Activated CD8-positive, alpha-beta T cell treated with anti-CD3 and anti-CD28 coated beads for 36 hours (primary cell): ENCODE data around the gene CDC37L1. TPM values are rescaled to one million over a fixed set of nuclear protein-coding genes. Genes with fewer than 3 reads are reported as not detected.

Experiments
- ATAC-seq: fragments of 200-7000 bp; cut with Tn5 transposase; one replicate; pipeline ENCODE4 v1.10.0; 2021; ENCODE audit warnings: mild to moderate bottlenecking, moderate library complexity
- CTCF ChIA-PET: fragments of 350-600 bp; sonication (Branson Sonifier 250); formaldehyde crosslinking; loops from one replicate; lab custom pipeline; 2021; ENCODE audit warnings: antibody characterized with exemption; lab: Charles Lee
- POLR2A ChIA-PET: fragments of 350-600 bp; sonication (Branson Sonifier 250); formaldehyde crosslinking; loops from one replicate; lab custom pipeline; 2021; ENCODE audit warnings: antibody characterized with exemption; lab: Charles Lee
- DNase-seq: peaks from one replicate; pipeline ENCODE4 v3.0.0-alpha.2; 2020
- H3K27ac Mint-ChIP-seq: one replicate; pipeline ENCODE4 v1.8.0; 2021; ENCODE audit warnings: mild to moderate bottlenecking, mixed read lengths
- H3K27me3 Mint-ChIP-seq: one replicate; pipeline ENCODE4 v1.8.0; 2021; ENCODE audit warnings: mixed read lengths
- H3K36me3 Mint-ChIP-seq: one replicate; pipeline ENCODE4 v1.8.0; 2021; ENCODE audit warnings: low read depth, mixed read lengths
- H3K4me1 Mint-ChIP-seq: one replicate; pipeline ENCODE4 v1.8.0; 2021; ENCODE audit warnings: low read depth, mixed read lengths
- H3K4me3 Mint-ChIP-seq: one replicate; pipeline ENCODE4 v1.8.0; 2021; ENCODE audit warnings: mild to moderate bottlenecking, moderate library complexity, mixed read lengths
- H3K9me3 Mint-ChIP-seq: one replicate; pipeline ENCODE4 v1.8.0; 2021; ENCODE audit warnings: mixed read lengths
- CTCF ChIP-seq: fragments of 200-600 bp; IDR thresholded peaks from one replicate; pipeline ENCODE4 v1.8.0; 2022; ENCODE audit warnings: antibody characterized with exemption, mild to moderate bottlenecking
- intact Hi-C: fragments of 100-400 bp; cut with micrococcal nuclease; formaldehyde crosslinking; loops from one replicate; pipeline ENCODE4 v1.10.0; 2022
- total RNA-seq, 2 experiments: library from RNA; stranded (reverse); gene quantifications; one replicate each; pipeline ENCODE4 v1.2.3, GENCODE V29; 2021

CDC37L1 gene
- total RNA-seq, 2 experiments from 2014 or later = 10.0 to 10.2 TPM

DNA sequence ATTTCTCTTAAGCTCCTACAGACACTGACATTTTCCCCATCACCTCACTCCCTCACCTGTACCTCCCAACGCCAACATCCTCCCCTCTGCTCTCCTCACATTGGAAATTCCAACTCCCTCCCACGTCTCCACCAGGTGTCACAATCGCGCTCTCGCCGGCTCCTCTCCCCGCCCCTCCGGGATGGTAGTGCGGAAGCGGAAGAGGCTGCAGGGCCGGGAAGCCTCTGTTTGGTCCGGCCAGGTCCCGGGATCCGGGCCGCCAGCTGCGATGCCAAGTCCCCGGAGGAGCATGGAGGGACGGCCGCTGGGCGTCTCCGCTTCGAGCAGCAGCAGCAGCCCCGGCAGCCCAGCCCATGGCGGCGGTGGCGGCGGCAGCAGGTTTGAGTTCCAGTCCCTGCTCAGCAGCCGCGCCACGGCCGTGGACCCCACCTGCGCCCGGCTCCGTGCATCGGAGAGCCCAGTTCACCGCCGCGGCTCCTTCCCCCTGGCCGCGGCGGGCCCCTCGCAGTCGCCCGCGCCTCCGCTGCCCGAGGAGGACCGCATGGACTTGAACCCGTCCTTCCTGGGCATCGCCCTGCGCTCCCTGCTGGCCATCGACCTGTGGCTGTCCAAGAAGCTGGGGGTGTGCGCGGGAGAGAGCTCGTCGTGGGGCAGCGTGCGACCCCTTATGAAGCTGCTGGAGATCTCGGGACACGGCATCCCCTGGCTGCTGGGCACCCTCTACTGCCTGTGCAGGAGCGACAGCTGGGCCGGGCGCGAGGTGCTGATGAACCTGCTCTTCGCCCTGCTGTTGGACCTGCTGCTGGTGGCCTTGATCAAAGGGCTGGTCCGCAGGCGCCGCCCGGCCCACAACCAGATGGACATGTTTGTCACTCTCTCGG lies 17.0 kb upstream of the CDC37L1 start, which contains the start of gene PLPP6:
PLPP6 (plus strand) TSS at position 187 of the 881 bp plus-strand sequence; CDS start at position 269, 82 bp downstream.
- peak; percentile 81 for ATAC-seq
- Mint-ChIP-seq H3K27me3 (peaks cover 2% of the 10 kb centered on the region), H3K36me3 (no peaks in the 10 kb centered on the region), H3K4me3 (peak within 1 kb of the TSS; percentile 99), H3K27ac (peak within 1 kb of the TSS; percentile 94), H3K4me1 (peaks cover 53% of the 10 kb centered on the region), H3K9me3 (peaks cover 2% of the 10 kb centered on the region)
- CTCF ChIA-PET = interaction anchor here (1.2 to 1.9 kb wide), 3 partner anchors 9 to 26 kb away, joined by 3 to 7 read pairs (median 6); no protein-coding TSS in a partner anchor
- intact Hi-C loops = no loop called here
- peak; percentile 77 for DNase-seq
- POLR2A ChIA-PET = interaction anchor here (0.6 to 1.8 kb wide), 3 partner anchors 17 to 78 kb away, joined by 3 to 7 read pairs (median 3); partner anchors contain the start of genes AK3 and CDC37L1
- TF ChIP-seq CTCF = no peak

DNA sequence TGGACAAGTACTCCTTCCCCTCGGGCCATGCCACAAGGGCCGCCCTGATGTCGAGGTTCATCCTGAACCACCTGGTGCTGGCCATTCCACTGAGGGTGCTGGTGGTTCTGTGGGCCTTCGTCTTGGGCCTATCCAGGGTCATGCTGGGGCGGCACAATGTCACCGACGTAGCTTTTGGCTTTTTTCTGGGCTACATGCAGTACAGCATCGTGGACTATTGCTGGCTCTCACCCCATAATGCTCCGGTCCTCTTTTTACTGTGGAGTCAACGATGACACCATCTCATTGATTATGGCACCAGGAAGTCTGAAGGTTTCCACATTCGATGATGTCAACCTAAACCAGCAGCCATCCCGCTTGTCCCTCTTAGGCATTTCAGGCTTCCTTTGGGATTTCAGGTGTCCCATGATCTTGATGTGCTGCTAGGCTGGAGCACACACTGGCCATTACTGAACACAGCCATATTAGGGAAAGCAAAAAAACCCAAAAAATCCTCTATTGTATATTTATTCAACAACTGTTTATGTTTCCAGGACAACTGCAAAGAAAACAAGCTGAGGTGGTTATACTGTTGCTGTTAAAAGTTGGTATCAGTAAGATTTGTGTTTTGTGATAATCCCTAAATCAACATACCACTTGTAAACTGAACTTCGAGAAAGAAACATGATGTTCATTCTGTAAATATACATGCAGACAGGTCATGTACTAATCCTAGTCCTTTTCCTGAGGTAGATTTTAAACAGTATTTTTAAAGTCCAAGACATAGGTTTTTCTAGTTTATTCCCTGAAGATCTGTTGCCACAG lies 16.2 kb upstream of the CDC37L1 start:
- Mint-ChIP-seq H3K9me3 (peaks cover 2% of the 10 kb centered on the region), H3K27me3 (peaks cover 2% of the 10 kb centered on the region), H3K36me3 (no peaks in the 10 kb centered on the region), H3K4me1 (peaks cover 60% of the 10 kb centered on the region), H3K27ac (peak overlapping the region; percentile 67), H3K4me3 (peak overlapping the region; percentile 99)
- intact Hi-C loops = no loop called here
- ChIA-PET CTCF (interaction anchor here (1.5 to 1.9 kb wide), 3 partner anchors 16 to 25 kb away, joined by 4 to 7 read pairs (median 6); partner anchors contain the start of gene CDC37L1), POLR2A (interaction anchor here (1.1 kb wide), 1 partner anchor 16 kb away, joined by 3 read pairs; the partner anchor contains the start of gene CDC37L1)
- TF ChIP-seq CTCF = no peak
- DNase-seq (no peak), ATAC-seq (no peak)

DNA sequence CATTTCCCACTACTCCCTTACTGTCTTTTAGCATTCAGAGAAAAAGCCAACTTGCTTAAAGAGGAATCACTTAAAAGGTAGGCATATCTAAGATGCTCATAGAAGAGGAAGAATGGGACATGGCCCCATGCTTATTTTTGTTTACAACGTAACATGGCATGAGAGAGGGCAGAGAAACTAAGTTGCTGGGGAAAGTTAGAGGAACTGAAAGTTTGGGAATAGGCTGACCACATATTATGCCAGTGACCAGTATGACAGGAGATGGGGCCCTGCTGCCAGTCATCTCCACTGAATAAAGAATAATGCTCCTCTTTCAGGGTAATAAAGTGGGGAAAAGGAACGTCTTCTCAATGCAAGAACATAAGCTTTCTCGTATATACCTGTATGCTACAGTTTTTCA lies 15.4 kb upstream of the CDC37L1 start:
- peaks cover 2% of the 10 kb centered on the region for H3K9me3 Mint-ChIP-seq
- no peak for TF ChIP-seq CTCF
- intact Hi-C loops = no loop called here
- DNase-seq (no peak), ATAC-seq (no peak)
- peaks cover 66% of the 10 kb centered on the region for H3K4me1 Mint-ChIP-seq
- no peak overlapping the region for H3K27ac Mint-ChIP-seq
- POLR2A ChIA-PET = interaction anchor here (1.1 kb wide), 1 partner anchor 16 kb away, joined by 3 read pairs; the partner anchor contains the start of gene CDC37L1
- no peaks in the 10 kb centered on the region for H3K36me3 Mint-ChIP-seq
- H3K4me3 Mint-ChIP-seq = peak overlapping the region; percentile 99
- CTCF ChIA-PET = interaction anchor here (1.5 to 1.9 kb wide), 2 partner anchors 15 to 24 kb away, joined by 4 to 7 read pairs; partner anchors contain the start of gene CDC37L1
- peaks cover 2% of the 10 kb centered on the region for H3K27me3 Mint-ChIP-seq

DNA sequence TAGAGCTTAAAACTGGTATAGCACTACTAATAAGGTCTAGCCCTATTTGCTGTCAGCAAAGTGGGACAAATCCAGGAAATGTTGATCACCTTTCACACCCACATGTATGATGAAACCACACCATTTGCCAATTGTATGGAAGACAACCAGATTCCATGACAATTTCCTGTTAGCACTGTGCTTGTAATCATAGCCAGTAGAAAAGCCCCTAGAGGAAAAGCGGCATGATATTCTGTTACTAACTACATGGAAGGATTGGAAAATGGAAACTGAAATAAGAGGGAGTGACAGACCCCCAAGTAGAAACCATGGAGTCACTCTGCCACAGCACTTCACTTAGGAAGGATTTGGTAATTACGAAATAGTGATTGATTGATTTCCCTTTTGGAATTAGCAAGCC lies 14.0 kb upstream of the CDC37L1 start:
- ChIA-PET POLR2A (interaction anchor here (1.0 to 2.0 kb wide), 4 partner anchors 12 to 75 kb away, joined by 3 to 5 read pairs (median 4); partner anchors contain the start of genes AK3 and CDC37L1), CTCF (interaction anchor here (1.0 to 2.0 kb wide), 6 partner anchors 11 to 61 kb away, joined by 3 to 8 read pairs (median 3); no protein-coding TSS in a partner anchor)
- peaks cover 68% of the 10 kb centered on the region for H3K4me1 Mint-ChIP-seq
- peaks cover 2% of the 10 kb centered on the region for H3K9me3 Mint-ChIP-seq
- no peaks in the 10 kb centered on the region for H3K36me3 Mint-ChIP-seq
- no peak for TF ChIP-seq CTCF
- H3K27ac Mint-ChIP-seq = no peak overlapping the region
- no peak for DNase-seq
- intact Hi-C loops = no loop called here
- H3K4me3 Mint-ChIP-seq = no peak overlapping the region
- ATAC-seq = no peak
- no peaks in the 10 kb centered on the region for H3K27me3 Mint-ChIP-seq
